ENCODE data around the gene WDFY4.

Gene WDFY4

GRCh38 chr10:48691812-48692528 is 7.3 kb downstream of the WDFY4 start:
- DNase-seq = no peak

DNA sequence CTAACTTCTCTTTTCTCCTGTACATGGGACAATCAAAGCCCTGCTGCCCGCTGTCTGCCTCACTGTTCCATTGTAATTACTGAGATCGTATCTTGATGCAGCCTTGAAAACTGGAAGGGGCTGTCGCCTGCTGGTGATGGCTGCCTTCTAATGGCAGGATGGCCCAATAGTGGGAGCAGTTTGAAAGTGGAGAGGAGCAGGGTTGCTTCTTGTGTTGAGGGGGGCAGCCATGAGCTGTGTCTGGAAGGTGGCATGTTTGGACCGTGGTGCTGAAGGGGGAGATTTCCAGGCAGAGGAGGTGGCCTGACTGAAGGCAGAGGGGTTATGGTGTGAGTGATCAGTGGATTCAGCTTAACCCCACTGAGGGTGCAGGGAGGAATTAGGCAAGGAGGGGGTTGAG is 8.1 kb downstream of the WDFY4 start:
- no peak for DNase-seq

GRCh38 chr10:48693206-48693605 is 8.5 kb downstream of the WDFY4 start:
- DNase-seq = no peak

- no peak for DNase-seq
Measured at GRCh38 chr10:48694371-48695030, 9.8 kb downstream of the WDFY4 start.

- no peak for DNase-seq
Measured at GRCh38 chr10:48695636-48696534, 11.2 kb downstream of the WDFY4 start.

DNA sequence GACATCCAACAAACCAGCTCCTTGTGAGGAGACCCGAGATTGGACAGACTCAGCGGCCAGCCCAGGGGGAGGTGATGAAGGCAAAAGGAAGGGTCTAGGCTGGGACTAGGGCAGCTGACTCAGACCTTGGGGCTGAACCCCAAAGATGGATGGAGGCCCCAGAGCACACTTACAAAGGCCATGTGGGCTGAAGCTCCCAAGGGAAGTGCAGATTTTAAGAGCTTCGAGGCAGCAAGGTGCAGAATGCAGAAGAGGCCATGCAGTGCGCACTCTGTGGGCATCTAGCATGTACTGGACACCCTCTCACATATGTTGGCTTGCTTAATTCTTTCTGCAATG is 11.8 kb downstream of the WDFY4 start:
- DNase-seq = no peak

DNA sequence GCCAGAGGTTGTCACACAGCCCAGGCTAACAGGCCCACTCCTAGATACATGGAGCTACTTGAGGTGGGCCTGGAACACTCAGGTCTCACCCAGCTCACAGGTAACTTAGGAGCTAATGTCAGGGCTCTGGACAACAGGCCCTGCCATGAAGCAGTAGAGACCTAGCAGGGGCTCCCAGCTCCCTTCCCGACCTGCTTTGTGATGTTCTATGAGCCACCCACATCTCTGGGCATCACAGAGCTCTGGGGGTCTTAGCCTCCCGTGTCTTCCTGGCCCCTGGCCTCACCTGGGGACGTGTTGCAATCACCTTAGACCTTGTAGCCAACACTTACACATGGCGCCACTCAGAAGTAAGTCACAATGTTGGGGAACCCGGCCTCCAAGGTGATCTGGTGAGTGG is 12.4 kb downstream of the WDFY4 start:
- DNase-seq = no peak

DNA sequence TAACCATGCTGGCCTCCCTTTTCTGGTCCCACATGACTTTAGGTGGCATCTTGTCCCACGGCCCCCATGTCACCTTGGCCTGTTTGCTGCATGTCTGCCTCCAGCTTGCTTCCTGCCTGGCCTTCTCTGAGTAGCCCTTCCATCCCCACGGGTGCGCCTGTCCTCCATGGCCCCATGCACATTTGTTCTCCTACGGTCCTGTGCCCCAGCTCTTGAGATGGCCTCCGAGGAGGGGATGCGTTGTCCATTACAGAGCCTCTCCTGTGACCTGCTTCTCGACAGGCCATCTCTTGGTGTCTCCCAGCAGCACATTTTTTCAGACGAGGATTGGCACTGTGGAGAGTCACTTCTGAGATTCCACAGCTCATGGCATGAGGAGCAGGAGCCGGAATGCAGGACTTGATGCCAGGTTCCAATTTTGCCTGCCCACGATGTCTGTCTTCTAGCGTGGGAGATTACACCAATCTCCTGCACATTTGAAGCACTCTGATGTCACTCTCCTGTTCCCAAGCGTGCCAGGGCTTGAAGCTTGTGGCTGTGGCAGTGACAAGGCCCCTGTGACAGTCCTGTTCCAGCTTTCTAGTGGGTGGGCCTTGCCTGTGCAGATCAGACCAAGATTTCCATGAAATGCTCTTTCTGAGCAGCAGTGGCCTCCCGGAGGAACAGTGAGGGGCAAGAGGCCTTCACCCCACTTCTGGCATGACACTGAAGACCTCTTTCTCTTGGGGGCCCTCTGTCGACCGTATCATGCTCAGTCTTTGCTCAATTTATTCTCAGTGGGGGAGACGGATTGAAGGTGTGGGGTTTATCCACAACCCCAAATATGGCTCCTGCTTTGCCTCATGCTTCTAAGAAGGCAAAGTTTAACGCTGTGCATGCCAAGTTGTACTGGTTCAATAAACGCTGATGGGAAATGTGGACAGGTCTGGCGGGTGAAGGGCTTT is 13.4 kb downstream of the WDFY4 start:
- no peak for DNase-seq

DNA sequence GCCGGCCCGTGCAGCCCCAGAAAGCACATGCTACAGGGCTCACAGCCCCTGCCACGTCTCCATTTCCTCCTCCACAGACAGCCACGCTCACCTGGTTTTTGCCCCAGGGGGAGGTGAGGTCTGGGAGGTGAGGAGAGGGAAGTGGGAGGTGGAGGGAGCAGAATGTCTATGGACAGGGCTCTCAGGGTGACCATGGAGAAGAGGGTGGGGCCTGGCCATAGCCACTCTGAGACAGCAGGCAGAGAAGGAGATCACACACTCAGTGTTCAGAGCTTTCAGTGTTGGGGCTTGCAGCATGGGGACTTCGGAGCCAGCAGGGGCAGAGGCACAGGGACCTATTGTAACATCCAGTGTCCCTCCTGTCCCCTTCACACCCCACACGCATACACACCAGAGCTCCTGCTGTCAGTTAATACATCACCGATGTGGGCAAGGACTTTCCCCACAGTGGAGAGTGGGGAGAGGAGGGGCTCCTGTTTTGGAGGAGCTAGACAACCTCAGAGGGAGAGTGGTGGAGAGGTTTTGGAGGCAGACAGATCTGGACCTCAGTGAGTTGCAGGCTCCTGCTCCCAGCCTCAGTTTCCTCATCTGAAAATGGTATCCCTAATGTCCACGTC is 14.4 kb downstream of the WDFY4 start:
- no peak for DNase-seq

DNA sequence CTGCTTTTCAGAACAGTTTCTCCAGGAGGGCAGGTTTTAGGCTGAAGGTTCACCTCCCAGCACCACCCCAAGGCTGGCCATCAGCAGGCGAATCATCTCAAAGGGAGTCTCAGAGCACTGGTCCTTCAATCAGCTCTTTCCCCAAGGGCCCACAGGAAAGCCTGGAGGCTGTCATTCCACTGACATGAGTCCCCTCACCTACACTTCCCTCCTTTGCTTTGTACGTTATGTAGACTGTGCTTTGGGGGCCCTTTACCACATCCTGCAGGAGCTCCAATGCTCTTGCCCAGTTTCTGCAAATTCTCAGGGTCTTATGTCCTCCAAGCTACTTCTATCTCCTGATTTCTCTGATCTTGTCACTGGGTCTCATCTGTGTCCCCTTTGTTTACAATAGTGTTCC is 15.4 kb downstream of the WDFY4 start:
- DNase-seq = no peak

DNA sequence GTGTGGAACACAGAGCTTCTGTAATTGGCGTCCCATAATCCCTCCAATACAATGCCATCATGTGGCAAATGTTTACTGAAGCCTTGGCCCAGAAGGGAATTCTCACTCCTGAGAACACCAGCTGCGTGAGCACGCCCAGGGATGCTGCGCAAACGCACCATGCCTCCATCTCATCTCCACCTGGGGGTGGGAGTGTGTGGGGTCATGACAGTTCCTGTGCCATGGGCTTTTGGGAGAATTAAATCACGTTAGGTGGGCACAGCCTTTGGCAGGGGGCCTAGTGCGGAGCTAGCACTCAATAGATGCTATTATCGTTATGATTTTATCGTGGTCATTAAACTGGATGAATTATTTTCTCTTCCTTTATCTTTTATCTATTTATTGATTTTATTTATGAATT is 15.8 kb downstream of the WDFY4 start:
- DNase-seq = no peak

- no peak for DNase-seq
Measured at GRCh38 chr10:48701139-48701901, 16.6 kb downstream of the WDFY4 start.

DNA sequence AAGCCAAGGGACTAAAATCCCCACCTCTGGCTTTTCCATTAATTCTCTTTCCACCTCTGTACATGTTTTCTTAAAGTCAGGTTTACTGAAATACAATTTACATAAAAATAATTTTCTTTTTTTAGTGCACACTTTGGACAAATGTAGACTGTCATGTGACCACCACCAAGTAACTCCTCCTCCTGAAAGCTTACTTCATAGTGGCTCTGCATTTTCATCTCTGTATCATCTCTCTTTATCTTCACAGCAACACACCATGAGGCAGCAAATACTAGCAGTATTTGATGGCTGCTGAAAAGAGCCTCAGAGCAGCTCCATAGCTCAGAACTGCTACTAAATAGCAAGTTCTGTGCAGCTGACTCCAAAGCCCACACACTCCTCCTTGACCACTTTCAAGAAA is 17.3 kb downstream of the WDFY4 start:
- DNase-seq = no peak

GRCh38 chr10:48703531-48704122 is 19.0 kb downstream of the WDFY4 start:
- DNase-seq = no peak

DNA sequence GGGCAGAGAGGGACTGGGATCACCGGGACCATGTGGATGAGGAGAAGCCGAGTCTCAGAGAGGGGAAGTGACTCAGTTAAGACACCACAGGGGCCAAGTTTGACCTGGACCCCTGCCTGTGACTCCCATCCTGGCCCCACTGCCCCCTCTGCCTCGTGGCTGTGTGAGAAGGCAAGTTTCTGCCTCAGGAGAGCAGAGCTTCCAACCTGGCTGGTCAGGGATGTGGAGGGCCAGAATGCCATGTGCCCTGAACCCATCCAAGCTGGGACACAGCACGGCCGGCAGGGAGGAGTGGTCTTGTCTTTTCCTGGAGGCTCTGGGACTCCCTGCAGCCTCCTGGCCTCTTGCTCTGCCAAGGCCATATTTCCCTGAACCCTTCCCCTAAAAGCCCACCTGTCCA is 19.5 kb downstream of the WDFY4 start:
- no peak for DNase-seq

- DNase-seq = no peak
Measured at GRCh38 chr10:48705401-48705938, 20.8 kb downstream of the WDFY4 start.

DNA sequence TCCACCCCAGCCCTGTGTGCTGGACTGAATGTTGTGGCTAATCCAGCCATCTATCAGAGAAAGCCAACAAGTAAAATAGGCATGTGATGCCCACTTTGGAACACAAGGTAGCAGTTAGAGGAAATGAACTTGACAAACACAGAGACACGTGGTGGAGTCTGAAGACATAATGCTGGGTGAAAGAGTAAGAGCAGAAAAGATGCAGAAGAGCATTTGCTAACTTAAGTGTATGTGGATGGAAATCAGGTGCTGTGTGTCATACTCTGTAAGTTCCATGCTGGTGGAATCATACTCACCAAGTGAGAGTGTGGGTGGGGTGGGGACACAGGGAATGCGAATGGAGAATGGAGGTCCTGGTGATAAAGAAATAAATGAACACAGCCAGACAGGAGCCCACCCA is 22.8 kb downstream of the WDFY4 start:
- no peak for DNase-seq

DNA sequence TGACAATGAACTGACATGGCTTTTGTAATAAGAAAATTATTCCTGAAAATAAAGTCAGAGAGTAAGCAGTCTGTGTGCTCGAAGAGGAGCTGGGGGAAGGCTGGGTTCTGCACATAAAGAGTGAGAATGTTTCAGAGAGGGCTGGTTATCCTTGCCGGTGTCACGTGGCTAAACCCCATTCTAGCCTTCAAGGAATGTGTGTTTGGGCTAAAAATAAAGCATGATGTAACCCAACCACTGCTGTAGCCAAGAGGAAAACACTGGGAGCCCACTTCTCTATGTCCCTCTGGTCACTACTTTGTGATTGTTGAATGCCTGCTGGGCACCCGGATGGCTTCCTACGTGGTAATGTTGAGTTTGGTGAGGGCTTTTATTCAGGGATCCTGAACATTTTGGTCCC is 23.5 kb downstream of the WDFY4 start:
- no peak for DNase-seq

GRCh38 chr10:48710647-48711275 is 26.1 kb downstream of the WDFY4 start:
- DNase-seq = no peak

- no peak for DNase-seq
Measured at GRCh38 chr10:48711830-48712229, 27.2 kb downstream of the WDFY4 start.
